Measurements from ENCODE around the gene GPR107. TPM values are rescaled to one million over a fixed set of nuclear protein-coding genes. Genes with fewer than 3 reads are reported as not detected.

The GPR107 gene
- polyA plus RNA-seq, 4 donors: 51.4 to 60.3 (median 54.0) TPM

GRCh38 chr9:130179331-130179907, 125.7 kb downstream of the GPR107 start:
- no peak for DNase-seq (ENCODE audit: low read depth in 4 of 4, low spot score in 3 of 4)

GRCh38 chr9:130180516-130180915, 126.8 kb downstream of the GPR107 start:
- no peak for DNase-seq (ENCODE audit: low read depth in 4 of 4, low spot score in 3 of 4)

GRCh38 chr9:130181678-130182380, 128.1 kb downstream of the GPR107 start:
- DNase-seq (ENCODE audit: low read depth in 4 of 4, low spot score in 3 of 4): no peak

- no peak for DNase-seq (ENCODE audit: low read depth in 4 of 4, low spot score in 3 of 4)
Observed at GRCh38 chr9:130182381-130182909, 128.7 kb downstream of the GPR107 start.

- DNase-seq (ENCODE audit: low read depth in 4 of 4, low spot score in 3 of 4): no peak
Observed at GRCh38 chr9:130183133-130183762, 129.5 kb downstream of the GPR107 start.

GRCh38 chr9:130185017-130185416, 131.3 kb downstream of the GPR107 start:
- DNase-seq (ENCODE audit: low read depth in 4 of 4, low spot score in 3 of 4): no peak

GRCh38 chr9:130185490-130186031, 131.9 kb downstream of the GPR107 start:
- DNase-seq (ENCODE audit: low read depth in 4 of 4, low spot score in 3 of 4): no peak

GRCh38 chr9:130186051-130186450, 132.3 kb downstream of the GPR107 start:
- no peak for DNase-seq (ENCODE audit: low read depth in 4 of 4, low spot score in 3 of 4)

GRCh38 chr9:130186839-130187522, 133.3 kb downstream of the GPR107 start:
- no peak for DNase-seq (ENCODE audit: low read depth in 4 of 4, low spot score in 3 of 4)

GRCh38 chr9:130187523-130187846, 133.8 kb downstream of the GPR107 start:
- DNase-seq (ENCODE audit: low read depth in 4 of 4, low spot score in 3 of 4): no peak

- no peak for DNase-seq (ENCODE audit: low read depth in 4 of 4, low spot score in 3 of 4)
Observed at GRCh38 chr9:130188860-130189481, 135.3 kb downstream of the GPR107 start.

Other genes starting within 250 kb of the GPR107 start
- gene TOR1A, start 229.8 kb upstream of the GPR107 start, polyA plus RNA-seq (ENCODE audit: insufficient read length in 4 of 4): 10 to 100 TPM; 41.9 to 44.0 (median 43.1) TPM
- 10 to 100 TPM; 64.7 to 86.9 (median 73.8) TPM for gene C9orf78, start 218.6 kb upstream of the GPR107 start, polyA plus RNA-seq (ENCODE audit: insufficient read length in 4 of 4)
- 10 to 100 TPM; 14.8 to 28.0 (median 19.6) TPM for gene USP20, start 218.4 kb upstream of the GPR107 start, polyA plus RNA-seq (ENCODE audit: insufficient read length in 4 of 4)
- 10 to 100 TPM; 44.4 to 53.8 (median 50.0) TPM for gene FNBP1, start 10.7 kb upstream of the GPR107 start, polyA plus RNA-seq (ENCODE audit: insufficient read length in 4 of 4)
- gene NCS1, start 118.5 kb downstream of the GPR107 start, polyA plus RNA-seq (ENCODE audit: insufficient read length in 4 of 4): 10 to 100 TPM; 25.9 to 31.8 (median 27.2) TPM
- gene HMCN2, start 211.9 kb downstream of the GPR107 start, polyA plus RNA-seq (ENCODE audit: insufficient read length in 4 of 4): 1 to 10 TPM in 2 of 4 donors, under 1 TPM in 2; 0.40 to 1.7 (median 1.1) TPM

Data from left renal pelvis (tissue), 4 donors.